AG10803 (cell line): ENCODE measurements around the gene HIGD1C.
"Not testable (repeated sequence)": the region's sequence is repeated elsewhere in the genome, so short reads cannot be mapped to it uniquely, and the experiment has no call there.

Experiments used
- DNase-seq: peaks from one replicate; pipeline ENCODE4 v3.0.0; 2010; ENCODE audit warnings: low read depth
- H3K4me3 ChIP-seq: 2 replicates; pipeline ENCODE4 v1.5.1; 2011; ENCODE audit warnings: mild to moderate bottlenecking, low read length, control low read depth
- CTCF ChIP-seq: conservative IDR thresholded peaks from 2 replicates; pipeline ENCODE4 v1.5.1; 2011; ENCODE audit warnings: mild to moderate bottlenecking, low read length, control low read depth, inconsistent platforms

The HIGD1C gene

GRCh38 chr12:50927356-50927755, 25.0 kb upstream of the HIGD1C start:
- TF ChIP-seq CTCF = no peak
- H3K4me3 ChIP-seq = no peak overlapping the region
- DNase-seq = no peak

GRCh38 chr12:50927766-50928224, 24.5 kb upstream of the HIGD1C start:
- DNase-seq = no peak
- TF ChIP-seq CTCF = no peak
- no peak overlapping the region for H3K4me3 ChIP-seq

- H3K4me3 ChIP-seq = no peak overlapping the region
- TF ChIP-seq CTCF = no peak
- DNase-seq = no peak
These were observed 24.0 kb upstream of the HIGD1C start for GRCh38 chr12:50928392-50928791.

GRCh38 chr12:50929831-50930230, 22.5 kb upstream of the HIGD1C start:
- H3K4me3 ChIP-seq = no peak overlapping the region
- no peak for DNase-seq
- no peak for TF ChIP-seq CTCF

- not testable (repeated sequence) for DNase-seq, H3K4me3 ChIP-seq
These were observed 21.9 kb upstream of the HIGD1C start for GRCh38 chr12:50930477-50930876.

- H3K4me3 ChIP-seq = no peak overlapping the region
- no peak for DNase-seq
- TF ChIP-seq CTCF = no peak
These were observed 19.5 kb upstream of the HIGD1C start for GRCh38 chr12:50932787-50933280.

GRCh38 chr12:50933459-50934124, 18.8 kb upstream of the HIGD1C start:
- no peak overlapping the region for H3K4me3 ChIP-seq
- no peak for TF ChIP-seq CTCF
- no peak for DNase-seq

GRCh38 chr12:50934371-50934851, 17.9 kb upstream of the HIGD1C start:
- no peak for TF ChIP-seq CTCF
- DNase-seq = no peak
- no peak overlapping the region for H3K4me3 ChIP-seq
